GM18520 (cell line): ENCODE data around the gene TGM5.
"Not testable (repeated sequence)": the region's sequence is repeated elsewhere in the genome, so short reads cannot be mapped to it uniquely, and the experiment has no call there.

Experiments used
- ATAC-seq: cut with Tn5 transposase; IDR thresholded peaks from one replicate; pipeline ENCODE4 v1.9.1; 2021; ENCODE audit not compliant: unreplicated experiment

The TGM5 gene

DNA sequence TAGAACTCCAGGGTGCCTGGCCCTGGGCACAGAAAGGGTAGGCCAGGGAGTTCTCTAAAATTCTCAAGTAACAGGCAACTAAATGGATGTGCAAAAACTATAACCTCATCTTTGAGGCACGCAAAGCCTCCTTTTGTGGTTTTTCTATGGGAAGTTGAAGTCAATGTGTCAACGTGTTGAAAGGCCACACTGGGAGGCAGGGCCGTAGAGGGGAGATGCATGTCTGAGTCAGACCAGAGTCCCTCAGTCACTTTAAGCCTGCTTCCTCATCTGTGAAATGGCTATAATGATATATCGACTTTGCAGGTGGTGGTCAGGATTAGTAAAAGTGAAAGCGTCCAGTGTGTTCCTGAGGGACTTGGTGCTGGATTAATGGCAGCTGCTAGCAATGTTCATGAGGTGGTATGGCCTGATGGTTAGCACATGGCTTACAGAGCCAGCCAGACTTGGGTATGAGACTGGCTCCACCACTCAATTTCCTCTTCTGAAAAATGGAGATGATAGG lies 17.0 kb downstream of the TGM5 start:
- ATAC-seq, result no peak

DNA sequence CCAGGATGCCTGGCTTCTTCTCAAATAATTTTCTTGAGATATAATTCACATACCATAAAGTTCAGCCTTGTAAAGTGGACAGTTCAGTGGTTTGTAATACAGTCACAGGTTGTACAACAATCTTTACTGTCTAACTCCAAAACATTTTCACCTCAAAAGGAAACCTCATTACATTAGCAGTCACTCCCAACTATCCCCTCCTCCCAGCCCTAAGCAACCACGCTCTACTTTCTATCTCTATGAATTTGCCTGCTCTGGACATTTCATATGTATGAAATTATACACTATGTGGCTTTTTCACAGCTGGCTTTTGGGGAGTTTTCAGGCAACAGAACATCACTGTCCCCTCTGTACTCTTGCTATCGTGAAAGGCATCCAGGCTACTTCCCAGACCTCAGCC lies 17.5 kb downstream of the TGM5 start:
- no peak for ATAC-seq

DNA sequence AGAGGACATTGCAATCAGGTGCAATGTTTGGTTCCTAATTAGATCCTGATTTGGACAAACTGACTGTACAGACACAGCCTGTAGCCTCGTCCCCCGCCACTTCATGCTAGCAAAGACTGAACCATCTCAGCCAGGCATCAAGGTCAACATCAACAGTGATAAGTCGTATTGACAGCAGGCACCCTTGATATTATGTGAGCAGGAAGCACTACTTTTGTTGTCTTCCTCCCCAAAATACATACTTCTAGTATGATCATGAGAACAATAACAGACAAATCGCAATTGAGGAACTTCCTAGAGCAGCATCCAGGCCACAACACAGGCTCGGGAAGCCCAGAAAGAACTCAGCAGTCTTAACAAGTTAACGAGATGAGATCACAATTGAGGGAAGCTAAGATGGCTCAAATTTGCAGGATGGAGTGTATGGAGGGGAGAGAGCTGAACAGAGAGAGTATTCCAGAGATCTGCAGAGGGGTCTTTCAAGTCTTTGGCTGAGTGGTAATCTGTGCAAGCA lies 20.4 kb downstream of the TGM5 start:
- ATAC-seq, result no peak

DNA sequence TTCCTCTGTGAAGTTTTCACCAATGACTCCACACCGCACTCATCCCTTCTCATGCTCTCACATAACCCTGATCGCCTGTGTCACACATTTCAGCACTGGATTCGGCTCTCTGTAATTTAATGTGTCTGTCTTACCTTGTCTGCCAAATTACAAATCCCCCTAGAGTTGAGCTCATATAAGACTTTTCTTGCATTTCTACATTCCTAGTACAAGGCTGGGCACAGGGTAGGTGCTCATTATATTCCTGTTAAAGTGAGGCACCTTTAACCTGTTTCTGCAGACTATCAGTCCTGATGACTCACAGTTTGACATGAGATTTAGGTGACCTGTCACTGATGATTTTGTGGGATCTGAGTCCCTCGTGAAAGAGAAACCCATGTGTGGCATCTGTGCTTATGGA lies 22.6 kb downstream of the TGM5 start:
- no peak for ATAC-seq

DNA sequence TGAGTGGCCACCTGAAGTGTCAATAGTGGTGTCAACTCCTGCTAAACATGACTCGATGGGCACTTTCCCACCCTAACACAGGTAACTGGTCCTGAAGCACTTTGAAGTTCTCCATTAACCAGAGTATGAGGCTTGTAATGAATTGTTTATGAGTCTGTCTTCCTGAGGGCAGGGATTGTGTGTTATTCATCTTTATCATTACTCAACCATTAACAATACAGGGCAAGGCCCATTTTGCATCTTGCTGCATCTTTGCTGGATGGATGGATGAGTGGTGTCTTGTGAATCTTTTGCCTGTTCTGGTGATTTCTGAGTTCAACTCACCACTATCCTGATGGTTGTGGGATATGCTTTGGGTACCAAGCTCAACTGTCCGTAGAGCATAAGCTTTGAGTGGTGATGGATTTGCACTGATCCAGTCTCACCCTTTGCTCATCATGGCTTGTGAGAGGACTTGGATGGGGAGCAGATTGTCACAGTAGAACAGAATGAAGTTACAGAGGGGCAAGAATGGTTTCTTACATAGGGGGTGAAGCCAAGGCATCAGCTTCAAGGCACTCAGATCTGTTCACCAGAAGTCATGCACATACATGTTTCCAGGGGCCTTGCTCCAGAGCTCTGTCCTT lies 23.6 kb downstream of the TGM5 start:
- ATAC-seq, result no peak

DNA sequence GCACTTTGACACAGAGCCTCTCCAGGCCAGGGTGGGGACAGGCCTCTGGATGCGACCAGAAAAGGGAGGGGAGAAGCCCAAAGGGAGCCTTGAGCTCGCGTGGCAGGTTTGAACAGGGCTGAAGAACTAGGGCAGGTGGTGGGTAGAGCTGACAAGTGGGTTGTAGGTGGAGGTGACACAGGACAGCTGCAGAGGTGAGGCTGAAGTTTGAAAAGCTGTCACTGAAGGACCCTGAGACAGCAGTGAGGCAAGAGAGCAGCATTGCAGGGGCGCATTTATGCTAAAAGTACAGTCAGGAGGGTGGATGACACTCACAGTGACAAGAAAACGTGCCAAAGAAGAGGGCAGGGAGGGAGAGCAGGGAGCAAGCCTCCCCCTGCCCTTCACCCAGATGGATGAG lies 24.1 kb downstream of the TGM5 start:
- no peak for ATAC-seq

DNA sequence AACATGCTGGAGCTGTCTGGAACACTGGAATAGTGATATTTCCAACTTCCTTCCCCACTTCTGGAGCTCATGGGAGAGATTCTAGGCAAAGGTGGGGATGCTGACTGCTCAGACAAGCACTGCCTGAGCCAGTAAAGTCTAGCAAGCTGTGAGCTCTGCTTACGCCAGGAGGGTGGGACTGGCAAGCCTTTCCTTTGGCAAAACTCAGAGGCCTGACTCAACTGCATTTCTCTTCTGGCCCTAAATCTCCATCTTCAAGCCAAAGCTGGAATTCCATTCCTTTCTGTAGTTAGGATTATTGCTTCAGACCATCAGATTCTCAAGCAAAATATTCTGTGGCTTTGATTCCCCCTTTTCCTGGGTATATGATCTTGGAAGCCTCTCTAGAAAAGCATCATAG lies 25.6 kb downstream of the TGM5 start:
- ATAC-seq, result no peak

DNA sequence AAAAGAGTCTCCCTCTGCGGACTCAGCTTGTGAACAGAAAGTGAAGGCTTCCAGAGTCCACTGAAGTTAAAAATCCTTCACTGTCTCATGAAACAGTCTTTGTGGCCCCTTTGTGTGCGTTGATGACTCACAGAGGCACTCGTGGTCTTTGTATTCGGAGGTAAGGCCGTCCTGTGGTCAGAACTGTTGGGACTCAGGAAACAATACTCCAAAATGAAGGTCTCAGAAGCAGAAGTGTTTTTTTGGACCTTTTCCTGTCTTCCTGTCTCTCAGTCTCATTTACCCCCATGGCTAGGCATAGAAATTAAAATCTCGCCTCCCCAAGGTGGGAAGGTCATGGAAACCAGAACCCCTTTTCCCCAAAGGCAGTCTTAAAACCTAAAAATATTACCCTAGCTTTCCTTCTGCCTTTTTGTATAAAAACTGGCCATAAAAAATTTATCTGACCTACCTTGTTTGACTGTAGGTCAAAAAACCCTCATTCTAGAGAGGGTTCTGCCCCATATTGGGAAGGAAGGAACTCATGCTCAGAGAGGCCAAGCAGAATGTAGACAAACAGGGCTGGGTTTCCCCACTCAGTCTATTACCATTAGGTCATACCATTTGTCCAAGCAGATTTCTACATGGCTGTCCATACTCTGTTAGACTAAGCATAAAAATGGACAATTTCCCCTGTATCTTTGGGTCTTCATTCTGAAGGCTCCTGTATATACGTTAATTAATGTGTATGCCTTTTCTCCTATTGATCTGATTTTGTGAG lies 26.8 kb downstream of the TGM5 start:
- no peak for ATAC-seq

DNA sequence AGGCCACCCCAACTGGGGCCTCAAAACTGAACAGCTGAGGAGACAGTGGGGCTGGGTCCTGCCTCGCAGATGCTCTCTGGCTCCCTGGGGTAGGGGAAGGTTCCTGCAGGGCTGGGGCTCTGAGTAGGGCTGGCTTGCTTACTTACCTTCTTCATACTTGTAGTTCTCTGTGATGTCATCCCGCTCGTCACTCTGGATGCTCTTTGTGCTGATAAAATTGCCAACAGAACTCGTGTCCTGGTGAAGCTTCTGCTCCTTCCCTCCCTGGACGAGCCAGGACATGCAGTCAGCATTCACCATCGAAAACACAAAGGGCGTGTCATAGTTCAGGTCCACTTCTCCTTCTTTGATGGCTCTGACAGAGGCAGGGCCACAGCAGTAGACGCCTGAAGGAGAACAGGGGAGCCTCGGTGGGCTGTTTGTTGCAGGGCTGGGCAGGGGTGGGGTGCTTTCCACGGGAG lies 28.0 kb downstream of the TGM5 start:
- no peak for ATAC-seq

DNA sequence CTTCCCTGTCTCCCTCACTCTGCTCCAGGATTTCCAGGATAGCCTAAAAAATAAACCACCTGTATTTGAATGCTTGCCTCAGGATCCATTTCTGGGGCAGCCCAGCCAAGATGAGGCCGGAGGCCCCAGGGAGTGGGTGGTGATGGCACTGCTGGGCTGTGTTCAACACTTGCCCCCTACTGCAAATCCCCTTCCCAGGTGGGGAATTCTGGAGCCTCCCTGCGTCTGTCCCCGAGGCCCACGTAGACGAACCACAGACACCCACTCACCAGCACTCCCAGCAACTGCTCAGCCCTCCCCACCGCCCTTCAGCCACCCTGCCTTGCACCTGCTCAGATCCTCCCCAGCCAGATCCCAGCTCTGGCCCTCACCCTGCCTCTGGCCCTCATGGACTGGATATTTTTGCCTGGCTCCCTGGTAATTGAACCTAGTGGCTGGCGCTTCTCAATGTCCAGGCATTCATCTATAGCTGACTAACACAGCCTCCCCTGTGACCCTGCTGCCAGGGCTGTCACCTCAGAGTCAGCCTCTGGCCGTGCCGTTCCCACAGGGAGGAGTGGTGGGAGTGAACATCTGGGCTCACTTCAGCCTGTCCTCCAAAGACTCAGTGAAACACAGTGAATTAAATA lies 28.8 kb downstream of the TGM5 start:
- ATAC-seq, result no peak

DNA sequence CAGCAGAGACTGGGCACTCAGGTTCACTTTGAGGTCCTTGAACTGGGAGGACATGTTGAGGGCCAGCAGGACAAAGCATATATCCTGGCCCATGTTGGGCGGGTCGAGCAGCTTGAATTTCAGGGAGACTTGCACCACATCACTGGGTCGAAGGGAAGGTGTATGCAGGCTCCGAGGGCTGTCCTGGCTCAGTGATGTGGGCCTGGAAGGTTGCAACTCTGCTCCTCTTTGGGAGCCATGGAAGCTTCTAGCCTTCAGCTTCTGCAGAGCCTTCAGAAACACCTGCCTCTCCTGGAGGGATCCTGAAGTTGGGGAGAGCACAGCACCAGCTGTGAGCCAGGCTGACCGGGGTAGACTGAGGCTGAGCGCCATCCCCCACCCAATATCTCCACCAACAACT lies 31.2 kb downstream of the TGM5 start:
- ATAC-seq, result no peak

DNA sequence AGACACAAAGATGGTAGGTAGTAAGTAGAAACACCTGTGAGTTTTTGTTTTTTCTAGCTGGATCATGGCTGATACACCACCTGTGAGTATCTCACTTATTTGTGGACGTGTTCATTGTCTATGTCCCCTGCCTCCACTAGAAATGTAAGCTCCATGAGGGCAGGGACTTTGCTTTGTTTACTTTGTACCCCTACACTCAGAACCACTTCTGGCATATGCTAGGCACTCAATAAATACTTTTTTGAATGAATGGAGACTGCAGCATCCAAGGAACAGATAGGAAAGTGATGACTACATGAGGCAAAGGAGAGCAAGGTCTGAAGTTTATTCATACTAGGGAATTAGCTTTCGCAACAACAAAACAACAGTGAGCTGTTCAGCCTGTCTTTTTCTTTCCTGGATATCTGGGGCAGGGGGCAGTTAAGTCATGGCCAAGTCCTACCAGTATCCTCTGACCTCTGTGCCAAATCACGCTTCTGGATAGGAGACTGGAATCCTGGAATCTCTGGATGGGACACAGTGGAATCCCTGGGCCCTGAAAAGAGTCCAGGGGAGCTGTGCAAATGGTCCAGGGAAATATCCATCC lies 34.3 kb downstream of the TGM5 start:
- ATAC-seq, result no peak

DNA sequence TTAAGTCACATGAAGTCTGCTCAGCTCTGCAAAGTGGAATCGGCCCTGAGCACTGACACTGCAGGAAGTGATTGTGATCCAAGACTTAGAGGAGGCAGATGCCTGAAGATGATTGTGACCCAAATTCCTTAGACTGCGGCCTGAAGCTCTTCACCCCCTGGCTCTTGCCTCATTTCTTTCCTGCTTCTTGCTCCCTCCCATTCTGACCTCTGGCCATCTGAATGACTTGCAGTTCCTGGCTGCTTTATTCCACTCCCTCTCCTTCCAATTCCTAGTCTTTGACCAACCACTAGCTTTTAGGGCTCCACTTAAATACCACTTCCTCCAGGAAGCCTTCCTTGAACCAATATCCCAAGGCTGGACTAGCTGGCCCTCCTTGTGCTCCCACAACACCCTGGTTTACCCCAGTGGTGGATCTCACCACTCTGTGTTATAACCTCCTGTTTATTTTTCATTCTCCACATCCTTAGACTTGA lies 36.0 kb downstream of the TGM5 start:
- ATAC-seq, result no peak

DNA sequence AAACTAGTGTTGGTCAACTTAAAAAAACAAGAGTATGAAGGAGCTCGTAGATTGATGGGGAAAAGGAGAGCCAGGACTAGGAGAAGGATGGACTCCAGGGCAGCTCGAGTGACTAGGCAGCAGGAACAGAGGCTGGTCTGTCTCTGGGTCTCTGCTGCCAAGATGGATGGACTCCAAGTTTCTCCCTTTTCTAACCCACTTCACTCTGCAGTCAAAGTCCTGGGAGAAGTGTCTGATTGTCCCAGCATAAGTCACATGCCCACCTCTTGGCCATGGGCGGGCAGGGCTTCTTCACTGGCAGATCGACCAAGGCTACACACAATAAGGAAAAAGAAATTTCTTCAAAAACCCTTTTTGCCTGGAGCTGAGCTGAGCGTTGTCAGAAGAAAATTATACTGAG lies 36.8 kb downstream of the TGM5 start:
- ATAC-seq, result no peak

DNA sequence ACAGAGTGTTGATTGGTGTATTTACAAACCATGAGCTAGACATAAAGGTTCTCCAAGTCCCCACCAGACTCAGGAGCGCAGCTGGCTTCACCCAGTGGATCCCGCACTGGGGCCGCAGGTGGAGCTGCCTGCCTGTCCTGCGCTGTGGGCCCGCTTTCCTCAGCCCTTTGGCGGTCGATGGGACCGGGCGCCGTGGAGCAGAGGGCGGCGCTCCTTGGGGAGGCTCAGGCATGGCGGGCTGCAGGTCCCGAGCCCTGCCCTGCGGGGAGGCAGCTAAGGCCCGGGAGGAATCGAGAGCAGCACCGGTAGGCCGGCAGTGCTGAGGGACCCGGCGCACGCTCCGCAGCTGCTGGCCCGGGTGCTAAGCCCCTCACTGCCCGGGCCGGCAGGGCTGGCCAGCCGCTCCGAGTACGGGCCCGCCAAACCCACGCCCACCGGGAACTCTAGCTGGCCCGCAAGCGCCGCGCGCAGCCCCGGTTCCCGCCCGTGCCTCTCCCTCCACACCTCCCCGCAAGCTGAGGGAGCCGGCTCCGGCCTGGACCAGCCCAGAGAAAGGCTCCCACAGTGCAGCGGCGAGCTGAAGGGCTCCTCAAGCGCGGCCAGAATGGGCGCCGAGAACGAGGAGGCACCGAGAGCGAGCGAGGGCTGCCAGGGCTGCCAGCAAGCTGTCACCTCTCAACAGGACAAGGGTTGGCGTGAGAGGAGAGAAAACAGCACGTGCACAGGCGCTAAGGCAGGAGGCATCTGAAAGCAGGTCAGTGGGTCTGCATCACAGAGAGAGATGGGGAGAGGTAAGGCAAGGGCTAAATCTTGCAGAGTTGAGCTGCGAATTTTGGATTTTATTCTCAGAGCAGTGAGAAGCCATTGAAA lies 40.1 kb downstream of the TGM5 start:
- ATAC-seq, result no peak

DNA sequence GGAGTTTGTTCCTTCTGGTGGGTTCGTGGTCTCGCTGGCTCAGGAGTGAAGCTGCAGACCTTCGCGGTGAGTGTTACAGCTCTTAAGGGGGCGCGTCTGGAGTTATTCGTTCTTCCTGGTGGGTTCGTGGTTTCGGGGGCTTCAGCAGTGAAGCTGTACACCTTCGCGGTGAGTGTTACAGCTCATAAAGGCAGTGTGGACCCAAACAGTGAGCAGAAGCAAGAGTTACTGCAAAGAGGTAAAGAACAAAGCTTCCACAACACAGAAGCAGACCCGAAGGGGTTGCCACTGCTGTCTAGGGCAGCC lies 40.8 kb downstream of the TGM5 start:
- ATAC-seq, result not testable (repeated sequence)

DNA sequence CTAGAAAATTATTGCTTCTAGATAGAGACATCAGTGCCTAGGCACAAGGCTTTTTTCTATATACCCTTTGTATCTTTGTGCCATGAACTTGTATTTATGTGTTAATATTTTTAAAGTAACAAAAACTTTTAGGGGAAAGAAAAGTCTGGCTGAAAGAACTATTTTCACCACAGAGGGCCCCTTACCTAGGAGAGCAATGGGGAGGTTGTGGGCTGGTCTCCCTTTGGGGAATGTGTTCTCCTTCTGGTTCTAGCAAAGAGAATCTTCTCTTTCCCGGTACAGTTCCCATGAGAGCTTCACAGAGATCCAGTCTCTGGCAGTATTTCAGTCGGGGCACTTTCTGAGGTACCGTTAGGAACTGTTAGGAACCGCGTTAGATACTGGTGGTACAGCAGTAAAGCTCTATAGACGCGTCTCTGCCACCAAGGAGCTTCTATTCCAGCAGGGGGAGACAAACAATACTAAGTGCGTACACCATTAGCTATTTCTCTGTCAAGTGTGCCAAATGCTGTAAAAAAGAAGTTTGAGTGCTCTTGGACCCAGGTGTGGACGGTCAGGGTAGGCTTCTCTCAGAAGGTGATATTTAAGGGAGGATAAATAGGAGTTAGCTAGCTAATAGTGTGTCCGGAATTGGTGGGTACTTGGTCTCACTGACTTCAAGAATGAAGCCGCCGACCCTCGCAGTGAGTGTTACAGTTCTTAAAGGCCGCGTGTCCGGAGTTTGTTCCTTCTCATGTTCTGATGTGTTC lies 41.4 kb downstream of the TGM5 start:
- ATAC-seq, result no peak

DNA sequence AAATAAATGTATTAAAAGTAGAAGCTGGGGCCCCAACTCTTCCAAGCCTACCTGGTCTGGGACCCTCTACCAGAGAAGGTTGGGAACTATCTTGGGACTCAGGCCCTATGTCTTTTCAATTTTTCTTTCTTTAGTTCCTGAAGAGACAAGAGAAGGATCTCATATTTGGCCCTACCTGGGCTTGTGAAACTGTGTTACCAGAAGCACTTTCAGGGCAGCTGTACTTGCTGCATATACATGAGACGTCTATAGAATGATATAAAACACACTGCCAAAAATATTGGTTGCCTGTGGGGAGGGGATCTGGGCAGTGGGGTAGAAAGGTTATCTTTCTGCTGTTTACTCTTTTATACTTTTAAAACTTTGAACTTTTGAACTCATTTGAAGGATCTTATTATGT lies 45.3 kb downstream of the TGM5 start:
- ATAC-seq, result no peak

DNA sequence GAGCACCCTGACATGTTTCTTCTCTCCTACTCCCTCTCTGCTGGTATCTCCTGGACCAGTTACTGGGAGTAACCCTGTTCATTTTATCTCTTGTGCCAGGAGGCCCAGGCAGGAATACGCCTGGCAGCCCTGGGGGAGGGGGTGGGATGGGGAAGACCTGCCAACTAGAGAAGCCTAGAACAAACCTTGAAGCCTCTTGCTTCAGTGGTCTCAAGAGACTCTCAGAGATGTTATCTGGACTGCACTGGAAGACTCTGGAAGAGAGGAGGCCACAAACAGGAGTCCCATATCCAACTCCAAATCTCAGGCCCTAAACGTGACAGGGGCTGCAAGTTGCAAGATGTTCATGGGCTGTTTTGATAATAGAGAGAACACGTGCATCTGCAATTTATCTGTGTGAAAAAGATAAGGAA lies 45.7 kb downstream of the TGM5 start, which contains the start of gene EPB42:
EPB42 (minus strand) TSS at position 28 of the 413 bp plus-strand sequence. CDS start 193 bp downstream, outside the sequence.
- no peak for ATAC-seq
